Left renal cortex interstitium (tissue), 4 donors: ENCODE data around the gene KIAA2012. TPM values are rescaled to one million over a fixed set of nuclear protein-coding genes. Genes with fewer than 3 reads are reported as not detected.
"Not testable (repeated sequence)": the region's sequence is repeated elsewhere in the genome, so short reads cannot be mapped to it uniquely, and the experiment has no call there.

ENCODE experiments used
- DNase-seq, 4 donors: peaks; one replicate each; pipeline ENCODE4 v3.0.0-alpha.2; 2013; ENCODE audit warnings: low read depth in 4 of 4, low spot score in 2 of 4, missing footprints in 1 of 4
- polyA plus RNA-seq, 4 donors: library from polyadenylated mRNA; unstranded; fragments of 120-200 nt; gene quantifications; one replicate each; pipeline ENCODE4 v1.2.1, GENCODE V29; 2013; ENCODE audit not compliant: insufficient read length in 4 of 4

The KIAA2012 gene
- polyA plus RNA-seq, 4 donors, result 0.08 to 0.25 (median 0.16) TPM

- DNase-seq, result peak in 1 of 4 donors; percentile 69
Observed at GRCh38 chr2:202178346-202178958, 105.4 kb downstream of the KIAA2012 start.

GRCh38 chr2:202184557-202184956 is 111.5 kb downstream of the KIAA2012 start:
- DNase-seq, result no peak

- no peak for DNase-seq
Observed at GRCh38 chr2:202185156-202185555, 112.1 kb downstream of the KIAA2012 start.

GRCh38 chr2:202186641-202187202 is 113.7 kb downstream of the KIAA2012 start:
- no peak for DNase-seq

GRCh38 chr2:202187570-202187969 is 114.5 kb downstream of the KIAA2012 start:
- no peak for DNase-seq

GRCh38 chr2:202193305-202193704 is 120.2 kb downstream of the KIAA2012 start:
- no peak for DNase-seq

GRCh38 chr2:202193881-202194353 is 120.9 kb downstream of the KIAA2012 start:
- DNase-seq, result no peak

DNA sequence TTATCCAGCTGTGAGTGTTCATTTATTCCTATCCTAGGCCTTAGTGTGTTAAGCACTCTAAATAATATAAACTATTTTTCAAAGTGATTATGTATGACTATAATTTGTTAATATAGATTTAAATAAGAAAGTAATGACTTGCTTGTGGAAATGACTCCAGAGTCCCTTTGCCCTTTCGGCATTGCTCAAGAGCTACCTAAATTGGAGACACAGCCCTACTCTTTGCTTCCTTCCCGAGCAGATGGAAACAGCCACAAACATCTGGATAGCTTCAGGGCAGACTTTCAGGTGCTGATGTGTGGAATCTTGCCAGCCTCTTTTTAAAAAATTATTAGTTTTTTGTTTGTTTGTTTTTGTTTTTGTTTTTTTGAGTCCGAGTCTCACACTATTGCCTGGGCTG is 121.4 kb downstream of the KIAA2012 start:
- no peak for DNase-seq

GRCh38 chr2:202196727-202197126 is 123.7 kb downstream of the KIAA2012 start:
- DNase-seq, result no peak

GRCh38 chr2:202201220-202202160 is 128.4 kb downstream of the KIAA2012 start:
- DNase-seq, result no peak

DNA sequence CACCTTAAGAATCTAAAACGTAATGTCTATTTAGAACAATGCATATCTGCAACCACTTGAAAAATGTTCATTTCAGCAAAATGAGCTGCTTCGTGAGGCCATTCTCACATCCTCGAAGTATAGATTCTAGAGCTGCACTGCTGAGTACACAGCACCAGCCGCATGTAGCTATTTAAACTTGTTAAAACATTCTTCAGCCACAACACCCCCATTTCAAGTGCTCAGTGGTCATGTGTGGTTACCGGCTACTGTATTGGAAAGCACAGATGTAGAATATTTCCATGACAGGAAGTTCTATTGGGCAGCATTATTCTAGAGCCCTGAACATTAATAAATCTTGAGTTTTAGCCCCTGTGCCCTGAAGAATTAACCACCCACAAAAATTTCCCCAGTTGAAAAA is 130.3 kb downstream of the KIAA2012 start:
- DNase-seq, result no peak

DNA sequence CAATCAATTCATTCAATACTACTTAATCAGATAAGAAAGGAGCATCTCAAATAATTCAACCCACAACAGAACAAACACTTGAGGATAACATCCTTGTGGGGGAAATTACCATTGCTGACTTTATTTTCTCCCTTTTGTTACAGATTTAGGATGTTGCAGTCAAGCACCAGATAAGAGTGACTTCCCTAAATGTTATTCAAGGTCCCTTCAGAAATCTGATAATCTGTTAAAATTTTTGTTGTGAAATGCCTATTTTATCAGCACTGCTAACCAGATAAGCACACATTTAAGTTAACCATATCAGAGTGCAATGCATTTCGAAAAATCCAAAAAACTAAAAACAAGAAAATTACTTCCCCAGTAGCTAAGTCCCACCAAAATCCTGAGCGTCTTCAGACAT is 131.8 kb downstream of the KIAA2012 start:
- DNase-seq, result no peak

DNA sequence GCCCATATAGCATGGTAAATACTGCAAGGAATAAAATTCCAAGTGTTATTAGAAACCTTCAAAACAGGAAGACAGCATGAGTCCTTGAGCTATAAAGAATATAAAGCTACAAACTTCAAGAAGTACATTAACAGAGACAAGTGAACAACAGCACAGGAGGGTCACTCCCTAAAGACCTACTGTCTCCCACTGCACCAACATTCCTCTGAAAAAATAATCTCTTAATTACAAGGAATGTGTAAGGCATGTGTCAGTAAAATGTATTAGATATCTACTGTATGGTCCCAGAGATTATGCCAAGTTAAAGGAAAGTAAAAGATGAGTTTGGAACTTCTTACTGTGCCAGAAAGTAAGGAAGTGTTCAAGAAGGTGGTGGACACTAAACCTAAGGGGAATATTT is 135.5 kb downstream of the KIAA2012 start:
- DNase-seq, result no peak

GRCh38 chr2:202215179-202215578 is 142.1 kb downstream of the KIAA2012 start:
- no peak for DNase-seq

DNA sequence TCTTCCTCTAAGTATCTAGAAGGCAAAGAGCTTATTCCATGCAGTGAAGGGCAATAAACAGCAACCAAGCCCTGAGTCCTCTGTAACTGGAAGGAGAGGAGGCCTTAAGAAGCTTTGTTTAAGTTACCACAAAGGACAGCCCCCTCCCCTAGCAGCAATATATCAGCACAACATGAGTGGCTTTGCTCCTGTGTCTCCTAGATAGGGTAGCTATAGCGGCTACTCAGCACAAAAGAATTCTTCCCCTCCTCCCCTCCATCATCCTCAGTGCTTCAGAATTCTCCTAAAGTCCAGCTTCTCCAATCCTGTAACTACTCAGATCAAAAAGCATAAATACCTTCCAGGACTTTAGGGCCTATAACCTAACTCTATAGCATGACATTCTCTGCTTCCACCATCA is 148.8 kb downstream of the KIAA2012 start:
- no peak for DNase-seq

DNA sequence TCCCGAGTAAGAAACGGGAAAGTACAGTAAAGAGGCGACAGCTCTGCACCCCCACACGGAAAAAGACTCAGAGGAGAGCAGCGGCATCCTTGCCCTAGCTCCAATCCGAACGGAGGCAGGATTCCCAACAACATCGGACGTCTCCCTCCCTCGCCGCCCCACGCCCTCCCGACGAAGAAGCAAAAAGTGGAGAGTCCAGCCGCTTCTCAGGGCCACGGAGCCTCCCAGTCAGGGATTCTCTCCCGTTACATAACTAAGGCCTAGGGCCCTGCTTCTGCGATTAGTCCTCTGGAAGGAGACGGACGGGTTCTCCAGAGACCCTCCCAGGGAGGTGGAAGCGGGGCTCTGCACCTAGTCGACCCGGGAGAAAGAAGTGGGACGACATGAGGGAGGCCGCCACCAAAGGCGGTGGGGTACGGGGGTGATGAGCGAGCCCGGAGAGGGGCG is 164.8 kb downstream of the KIAA2012 start:
- peak; percentile 32 to 63 (median 46) for DNase-seq

DNA sequence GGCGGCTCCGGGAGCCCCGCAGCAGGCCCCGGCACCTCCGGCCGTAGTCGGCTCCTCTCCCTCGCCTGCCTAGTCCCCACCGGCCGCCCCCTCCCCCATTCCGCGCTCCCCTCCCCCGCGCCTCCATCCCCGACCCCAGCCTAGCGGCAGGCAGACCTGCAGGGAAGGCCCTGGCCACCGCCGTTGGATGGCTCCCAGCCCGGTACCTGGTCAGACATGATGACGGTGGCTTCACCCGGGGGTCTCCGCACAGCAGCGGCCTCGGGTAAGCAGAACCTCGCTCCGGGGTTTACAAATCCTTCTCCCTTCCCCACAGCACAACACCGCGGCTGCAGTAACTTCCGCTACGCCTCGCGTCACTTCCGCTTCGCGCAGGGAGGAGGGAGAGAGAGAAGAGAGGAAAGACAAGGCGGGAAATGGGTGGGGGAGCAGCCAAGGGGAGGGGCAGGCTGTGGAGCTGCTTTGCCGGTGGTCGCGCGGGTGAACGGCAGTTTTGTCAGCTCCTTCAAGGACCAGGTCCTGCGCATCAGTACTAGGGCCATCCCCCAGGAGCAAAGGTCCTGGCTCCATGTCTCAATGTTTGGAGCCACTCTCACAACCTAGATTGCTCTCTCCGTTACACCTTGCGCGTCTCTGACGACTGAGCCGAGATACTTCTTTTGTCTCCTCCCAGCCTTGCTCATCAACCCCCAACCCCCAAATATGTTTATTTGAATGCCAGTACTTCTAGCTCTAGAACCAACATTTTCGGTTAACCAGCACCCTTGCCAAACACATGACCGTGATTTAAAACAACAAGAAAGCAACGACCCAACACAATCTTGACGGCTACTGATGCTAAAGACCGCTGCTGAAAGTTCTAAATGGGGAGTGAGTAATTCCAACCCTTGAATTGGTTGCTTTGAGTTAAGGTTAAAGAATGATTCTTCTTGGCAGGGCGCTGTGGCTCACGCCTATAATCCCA is 165.5 kb downstream of the KIAA2012 start, which contains the start of gene SUMO1:
Gene SUMO1, minus strand, starts transcription at position 364 of the 964 bp plus-strand sequence. Its CDS starts 146 bp downstream, at position 218.
- DNase-seq, result peak; percentile 81 to 96 (median 90)

GRCh38 chr2:202247710-202248109 is 174.7 kb downstream of the KIAA2012 start:
- DNase-seq, result not testable (repeated sequence)

GRCh38 chr2:202249521-202250253 is 176.6 kb downstream of the KIAA2012 start:
- DNase-seq, result no peak
